Heart right ventricle (tissue), 16 donors: ENCODE measurements around the gene ZNF337. TPM values are rescaled to one million over a fixed set of nuclear protein-coding genes. Genes with fewer than 3 reads are reported as not detected.

Experiments
- ATAC-seq, 8 donors: fragments of 200-7000 bp; cut with Tn5 transposase; one replicate each; pipeline ENCODE4 v1.9.1; 2020; ENCODE audit warnings: mild to moderate bottlenecking in 8 of 8, moderate library complexity in 8 of 8, moderate number of reproducible peaks in 1 of 8
- DNase-seq, 2 donors: peaks; one replicate each; pipeline ENCODE4 v3.0.0-alpha.2; 2020
- H3K27ac ChIP-seq, 10 donors: fragments of 200-600 bp; sonication (generic) in 2 of 10; one replicate each; pipeline versions ENCODE4 v1.5.0 to v1.8.0; 2020 to 2022; ENCODE audit warnings: mild to moderate bottlenecking in 3 of 10
- H3K27me3 ChIP-seq, 7 donors: fragments of 200-600 bp; one replicate each; pipeline ENCODE4 v1.8.0; 2021 to 2022; ENCODE audit warnings: mild to moderate bottlenecking in 2 of 7
- H3K36me3 ChIP-seq, 9 donors: fragments of 200-600 bp; sonication (generic) in 1 of 9; one replicate each; pipeline versions ENCODE4 v1.5.0 to v1.8.0; 2020 to 2022; ENCODE audit warnings: mild to moderate bottlenecking in 2 of 9
- H3K4me1 ChIP-seq, 9 donors: fragments of 200-600 bp; sonication (generic) in 1 of 9; one replicate each; pipeline versions ENCODE4 v1.5.0 to v1.8.0; 2020 to 2022; ENCODE audit warnings: mild to moderate bottlenecking in 4 of 9
- H3K4me3 ChIP-seq, 10 donors: fragments of 200-600 bp; sonication (generic) in 2 of 10; one replicate each; pipeline versions ENCODE4 v1.5.0 to v1.8.0; 2020 to 2022; ENCODE audit warnings: mild to moderate bottlenecking in 7 of 10, moderate library complexity in 2 of 10
- H3K9me3 ChIP-seq, 11 donors: fragments of 200-600 bp in 10 of 11; sonication (generic) in 2 of 11; one replicate each; pipeline versions ENCODE4 v1.5.0 to v1.8.0; 2013 to 2022; ENCODE audit warnings: mild to moderate bottlenecking in 2 of 11, control low read depth in 1 of 11, moderate library complexity in 1 of 11
- WGBS, 2 donors: extraction: QIAGEN DNeasy Blood & Tissue Kit; methylation state at CpG; one replicate each; pipeline ENCODE4 v1.1.7; 2013; ENCODE audit warnings: inconsistent platforms in 1 of 2; 5-methylcytosine and 5-hydroxymethylcytosine counted together
- intact Hi-C, 10 donors: fragments of 100-400 bp; cut with DNase I; formaldehyde crosslinking; loops; one replicate each; pipeline versions ENCODE4 v1.11.1 to v1.14.2; 2022
- polyA plus RNA-seq, 2 donors: library from polyadenylated mRNA; stranded (reverse); fragments of 200-250 nt; gene quantifications; one replicate each; pipeline ENCODE4 v1.2.3, GENCODE V29; 2013
- total RNA-seq, 10 donors: library from RNA; stranded (reverse); fragmentation: NEBNext Ultra II Directional in 3 of 10; extraction: Animal tissue kit (Norgen Biotek cat#: 25700) in 3 of 10; gene quantifications; one replicate each; pipeline versions ENCODE4 v1.2.1 to v1.2.4, GENCODE V29; 2021 to 2023
- TF ChIP-seq, protein P1 (sequence below), 9 donors: fragments of 200-600 bp; sonication (generic) in 2 of 9; IDR thresholded peaks; one replicate each; pipeline versions ENCODE4 v1.5.0 to v1.8.0; 2021 to 2022; ENCODE audit warnings: antibody characterized with exemption in 9 of 9, mild to moderate bottlenecking in 5 of 9, moderate library complexity in 1 of 9
- donor health status: Arrhythmogenic right ventricular cardiomyopathy.
- donor health status: ischemic (EF 13 %, LVEDD 7.1; RV severe dilation, severe dysfunction).
- donor health status: healthy with polysubstance abuse.
- donor health status: DM: no; HTN: yes; CAD: no.
- donor health status: DM: no; HTN: no; CAD: no.
- donor health status: ischemic (EF 25% LVEDD 6.9; RV normal size, moderate dysfunction).
- donor health status: ischemic (EF 25% LVEDD 5.7; RV mildly dilated, moderate dysfunction).
- donor health status: healthy.
- donor health status: DM: yes; HTN: yes; CAD: no.
- donor health status: Ischemic cardiomyopathy.
- donor health status: ischemic (EF 35%, LVEDD 5.7; RV mildly dilated, moderate dysfunction).
- donor health status: nonischemic (EF 11% LVEDD 7.7; RV severe dilation, severe dysfunction).
- donor health status: DM: yes; HTN: yes; CAD: no.
- donor health status: PGD.
- donor health status: ischemic (EF 29% LVEDD 5.4; RV normal size, mild dysfunction).
- donor health status: nonischemic (EF 23%, LVEDD 6.1; RV moderate dilation, normal function).

Gene ZNF337
- total and polyA plus RNA-seq, 12 donors = 5.4 to 17.1 (median 7.4) TPM

DNA sequence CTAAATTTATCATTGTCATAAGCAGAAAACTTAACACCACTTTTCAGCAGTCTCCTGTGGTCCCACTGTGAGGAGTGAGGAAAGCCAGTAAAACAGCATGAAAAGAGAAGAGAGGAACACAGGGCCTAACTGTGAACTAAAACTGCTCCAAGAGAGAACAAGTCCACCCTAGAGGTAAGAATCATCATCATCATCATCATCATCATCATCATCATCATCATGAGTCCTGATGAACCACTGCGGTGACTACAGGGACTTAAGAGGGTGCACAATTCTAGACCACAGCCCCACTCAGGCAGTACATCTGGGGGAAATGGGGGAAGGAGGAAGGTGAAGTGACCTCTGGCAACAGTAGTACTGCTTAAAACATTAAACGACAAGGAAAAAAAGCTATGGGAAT is 13.6 kb downstream of the ZNF337 start:
- Histone ChIP-seq H3K4me1 (no peaks in the 10 kb centered on the region), H3K27me3 (no peaks in the 10 kb centered on the region), H3K9me3 (no peaks in the 10 kb centered on the region), H3K4me3 (no peak overlapping the region), H3K36me3 (peaks cover 0 to 79% (median 19%) of the 10 kb centered on the region in 9 donors), H3K27ac (no peak overlapping the region)
- intact Hi-C loops = loop anchor here in 2 of 10 donors (5.0 to 10.0 kb wide), 2 partner anchors 48 to 51 kb away; no protein-coding TSS in a partner anchor
- DNase-seq (no peak), ATAC-seq (no peak)
- WGBS, 2 donors = 91 to 94% methylated on average over 2 of the region's 2 CpGs
- TF ChIP-seq, protein P1, sequence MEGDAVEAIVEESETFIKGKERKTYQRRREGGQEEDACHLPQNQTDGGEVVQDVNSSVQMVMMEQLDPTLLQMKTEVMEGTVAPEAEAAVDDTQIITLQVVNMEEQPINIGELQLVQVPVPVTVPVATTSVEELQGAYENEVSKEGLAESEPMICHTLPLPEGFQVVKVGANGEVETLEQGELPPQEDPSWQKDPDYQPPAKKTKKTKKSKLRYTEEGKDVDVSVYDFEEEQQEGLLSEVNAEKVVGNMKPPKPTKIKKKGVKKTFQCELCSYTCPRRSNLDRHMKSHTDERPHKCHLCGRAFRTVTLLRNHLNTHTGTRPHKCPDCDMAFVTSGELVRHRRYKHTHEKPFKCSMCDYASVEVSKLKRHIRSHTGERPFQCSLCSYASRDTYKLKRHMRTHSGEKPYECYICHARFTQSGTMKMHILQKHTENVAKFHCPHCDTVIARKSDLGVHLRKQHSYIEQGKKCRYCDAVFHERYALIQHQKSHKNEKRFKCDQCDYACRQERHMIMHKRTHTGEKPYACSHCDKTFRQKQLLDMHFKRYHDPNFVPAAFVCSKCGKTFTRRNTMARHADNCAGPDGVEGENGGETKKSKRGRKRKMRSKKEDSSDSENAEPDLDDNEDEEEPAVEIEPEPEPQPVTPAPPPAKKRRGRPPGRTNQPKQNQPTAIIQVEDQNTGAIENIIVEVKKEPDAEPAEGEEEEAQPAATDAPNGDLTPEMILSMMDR (IDR thresholded peaks at IDR 0.05) = no peak

DNA sequence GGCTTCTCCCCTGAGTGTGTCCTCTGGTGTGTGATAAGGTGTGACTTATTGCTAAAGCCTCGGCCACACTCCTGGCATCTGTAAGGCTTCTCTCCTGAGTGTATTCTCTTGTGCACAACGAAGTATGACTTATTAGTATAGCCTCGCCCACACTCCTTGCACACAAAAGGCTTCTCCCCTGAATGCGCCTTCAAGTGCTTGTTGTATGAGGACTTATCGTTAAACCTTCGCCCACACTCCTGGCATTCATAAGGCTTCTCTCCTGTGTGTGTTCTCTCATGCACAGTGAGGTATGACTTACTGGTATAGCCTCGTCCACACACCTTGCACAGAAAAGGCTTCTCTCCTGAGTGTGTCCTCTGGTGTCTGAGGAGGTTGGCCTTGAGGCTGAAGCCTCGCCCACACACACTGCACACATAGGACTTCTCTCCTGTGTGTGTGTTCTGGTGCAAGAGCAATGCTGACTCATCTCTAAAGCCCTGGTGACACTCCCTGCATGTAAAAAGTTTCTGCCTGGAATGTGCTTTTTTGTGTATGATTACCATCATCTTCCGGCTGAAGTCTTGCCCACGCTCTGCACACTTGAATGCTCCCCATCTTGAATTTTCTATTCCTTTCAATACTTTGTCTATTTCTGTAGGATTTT is 20.4 kb downstream of the ZNF337 start:
- intact Hi-C loops = no loop called here
- no peaks in the 10 kb centered on the region for H3K9me3 ChIP-seq
- no peaks in the 10 kb centered on the region for H3K27me3 ChIP-seq
- no peaks in the 10 kb centered on the region for H3K4me1 ChIP-seq
- ATAC-seq = no peak
- H3K36me3 ChIP-seq = peaks cover 0 to 90% (median 50%) of the 10 kb centered on the region in 9 donors
- DNase-seq = no peak
- WGBS, 2 donors = 95 to 97% methylated on average over 10 of the region's 10 CpGs
- TF ChIP-seq, protein P1 (IDR thresholded peaks at IDR 0.05) = no peak
- no peak overlapping the region for H3K4me3 ChIP-seq
- no peak overlapping the region for H3K27ac ChIP-seq

DNA sequence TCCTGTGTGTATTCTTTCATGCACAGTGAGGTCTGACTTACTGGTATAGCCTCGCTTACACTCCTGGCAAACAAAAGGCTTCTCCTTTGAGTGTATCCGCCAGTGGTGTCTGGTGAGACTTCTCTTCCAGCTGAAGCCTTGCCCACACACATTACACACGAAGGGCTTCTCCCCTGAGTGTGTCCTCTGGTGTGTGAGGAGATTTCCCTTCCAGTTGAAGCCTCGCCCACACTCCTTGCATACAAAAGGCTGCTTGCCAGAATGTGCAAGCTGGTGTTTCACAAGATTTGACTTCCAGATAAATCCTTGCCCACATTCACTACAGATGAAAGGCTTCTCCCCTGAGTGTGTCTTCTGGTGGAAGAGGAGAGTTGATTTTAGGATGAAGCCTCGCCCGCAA is 21.5 kb downstream of the ZNF337 start:
- Histone ChIP-seq H3K4me1 (no peaks in the 10 kb centered on the region), H3K27ac (no peak overlapping the region), H3K27me3 (no peaks in the 10 kb centered on the region), H3K4me3 (no peak overlapping the region), H3K9me3 (no peaks in the 10 kb centered on the region), H3K36me3 (peaks cover 0 to 79% (median 46%) of the 10 kb centered on the region in 9 donors)
- intact Hi-C loops = no loop called here
- WGBS, 2 donors = 94% methylated on average over 6 of the region's 6 CpGs
- DNase-seq = no peak
- peak in 1 of 8 donors; percentile 27 for ATAC-seq
- TF ChIP-seq, protein P1 (IDR thresholded peaks at IDR 0.05) = no peak

DNA sequence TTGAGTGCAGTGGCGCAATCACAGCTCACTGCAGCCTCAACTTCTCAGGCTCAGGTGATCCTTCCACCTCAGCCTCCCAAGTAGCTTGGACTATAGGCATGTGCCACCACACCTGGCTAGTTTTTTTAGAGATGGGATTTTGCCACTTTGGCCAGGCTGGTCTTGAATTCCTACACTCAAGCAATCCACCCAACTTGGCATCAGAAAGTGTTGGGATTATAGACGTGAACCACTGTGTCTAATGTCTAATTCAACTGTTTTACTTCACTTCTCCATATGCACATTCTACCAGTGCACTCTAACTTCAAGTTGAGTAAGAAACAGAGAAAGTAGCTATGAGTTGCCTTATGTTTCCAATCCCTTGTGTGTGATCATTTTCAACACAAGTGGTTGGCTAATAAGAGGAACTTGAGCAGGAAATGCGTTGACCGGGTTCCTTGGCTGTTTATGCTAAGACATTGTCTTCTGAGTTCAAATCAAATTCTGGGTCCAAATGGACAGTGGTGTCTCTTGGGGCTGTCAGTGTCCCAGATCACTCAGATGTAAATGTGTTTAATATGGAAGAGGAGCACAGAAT is 23.9 kb downstream of the ZNF337 start:
- no peaks in the 10 kb centered on the region for H3K9me3 ChIP-seq
- intact Hi-C loops = no loop called here
- H3K4me3 ChIP-seq = no peak overlapping the region
- H3K36me3 ChIP-seq = peaks cover 0 to 55% (median 41%) of the 10 kb centered on the region in 9 donors
- H3K4me1 ChIP-seq = no peaks in the 10 kb centered on the region
- DNase-seq = no peak
- ATAC-seq = no peak
- H3K27me3 ChIP-seq = no peaks in the 10 kb centered on the region
- WGBS, 2 donors = 88 to 93% methylated on average over 4 of the region's 4 CpGs
- H3K27ac ChIP-seq = no peak overlapping the region
- TF ChIP-seq, protein P1 (IDR thresholded peaks at IDR 0.05) = no peak
